NCI-H2196 (cell line): Measurements from ENCODE around the gene FYCO1.
A peak's percentile ranks its signal among the peaks of the same experiment; 100 is the strongest.
"Not testable (repeated sequence)": the region's sequence is repeated elsewhere in the genome, so short reads cannot be mapped to it uniquely, and the experiment has no call there.

Source experiments
- DNase-seq: peaks from one replicate; lab custom pipeline; 2025; ENCODE audit not compliant: unreplicated experiment; lab: John Stamatoyannopoulos, UW

The FYCO1 gene

DNA sequence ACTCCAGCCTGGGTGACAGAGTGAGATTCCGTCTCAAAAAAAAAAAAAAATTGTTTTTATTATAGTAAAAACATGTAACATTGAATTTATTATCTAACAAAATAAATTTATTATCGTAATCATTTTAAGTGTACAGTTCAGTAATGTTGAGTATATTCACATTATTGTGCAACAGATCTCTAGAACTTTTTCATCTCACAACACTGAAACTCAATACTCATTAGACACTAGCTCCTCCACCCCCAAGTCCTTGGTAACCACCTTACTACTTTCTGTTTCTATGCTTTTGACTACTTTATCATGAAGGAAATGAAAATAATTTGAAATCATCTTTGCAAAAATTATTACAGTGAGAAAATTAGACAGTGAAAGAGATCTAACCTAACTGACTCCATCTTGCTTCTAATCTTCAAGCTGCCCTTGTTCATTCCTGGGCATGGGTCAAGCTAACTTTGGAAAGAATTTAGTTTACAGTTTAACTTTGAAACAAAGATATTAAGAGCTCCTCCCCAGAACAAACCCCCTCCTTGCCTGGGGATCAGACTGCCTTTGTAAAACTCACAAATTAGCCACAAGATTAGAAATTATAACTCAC lies 15.0 kb upstream of the FYCO1 start:
- DNase-seq, result no peak

DNA sequence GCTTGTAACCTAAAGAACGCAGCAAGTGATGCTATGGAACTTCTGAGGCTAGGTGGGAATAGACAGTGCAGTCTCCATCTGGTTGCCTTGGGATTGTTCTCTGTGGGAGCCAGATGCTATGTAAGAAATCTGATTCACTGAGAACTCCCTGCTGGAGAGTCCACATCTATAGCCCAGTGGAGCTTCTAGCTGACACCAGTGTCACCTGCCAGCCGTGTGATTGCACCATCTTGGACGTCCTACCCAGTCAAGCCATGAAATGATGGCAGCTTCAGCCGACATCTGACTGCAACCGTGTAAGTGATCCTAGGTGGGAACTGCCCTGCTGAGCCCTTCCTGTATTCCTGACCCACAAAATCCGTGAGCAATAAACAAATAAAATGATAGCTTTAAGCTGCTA lies 12.4 kb upstream of the FYCO1 start:
- no peak for DNase-seq

DNA sequence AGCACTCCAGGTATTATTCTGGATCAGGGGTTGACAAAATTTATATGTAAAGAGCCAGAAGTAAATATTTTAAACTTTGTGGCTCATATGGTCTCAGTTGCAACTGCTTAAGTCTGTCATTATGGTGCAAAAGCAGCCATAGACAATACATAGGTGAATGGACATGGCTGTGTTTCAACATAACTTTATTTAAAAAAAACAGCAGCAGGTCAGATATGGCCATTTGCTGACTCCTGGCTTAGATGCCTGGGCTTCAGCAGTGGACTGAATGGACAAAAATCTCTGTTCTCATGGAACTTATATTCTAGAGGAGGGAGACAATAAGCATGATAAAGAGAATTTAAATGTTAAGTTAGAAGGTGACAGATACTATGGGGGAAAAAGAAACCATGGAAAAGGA lies 11.7 kb upstream of the FYCO1 start:
- no peak for DNase-seq

DNA sequence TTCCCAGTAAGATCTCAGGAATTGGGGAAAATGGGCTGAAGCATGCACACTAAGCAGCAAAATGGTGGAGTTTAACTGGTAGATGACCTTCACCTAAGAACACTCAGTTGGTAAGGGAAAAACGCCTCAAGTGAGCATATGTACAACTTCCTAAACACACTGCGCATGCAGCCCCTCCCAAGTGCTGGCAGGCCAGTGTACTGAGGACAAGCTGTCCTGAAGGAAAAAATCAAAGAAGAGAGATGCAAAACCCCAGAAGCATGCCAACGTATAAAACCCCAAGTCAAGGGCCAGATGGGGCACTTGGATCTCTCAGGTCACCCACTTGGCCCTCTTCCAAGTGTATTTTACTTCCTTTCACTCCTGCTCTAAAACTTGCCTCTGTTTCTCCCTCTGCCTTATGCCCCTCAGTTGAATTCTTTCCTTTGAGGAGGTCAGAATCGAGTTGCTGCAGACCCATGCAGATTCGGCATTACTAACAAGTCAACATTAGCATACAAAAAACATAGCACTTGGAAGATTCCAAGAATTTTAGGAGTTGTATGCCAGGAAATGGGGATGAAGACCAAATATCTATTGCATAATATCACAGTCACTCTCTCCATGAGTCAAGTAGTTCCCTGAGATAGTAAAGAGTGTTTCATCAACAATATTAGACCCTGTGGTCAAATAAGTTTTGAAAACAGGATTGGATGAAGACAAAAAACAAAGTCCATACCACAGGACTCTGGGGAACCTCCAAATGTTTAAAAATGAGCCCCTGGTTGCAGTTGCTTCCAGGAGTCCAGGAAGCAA lies 10.8 kb upstream of the FYCO1 start:
- DNase-seq, result no peak

DNA sequence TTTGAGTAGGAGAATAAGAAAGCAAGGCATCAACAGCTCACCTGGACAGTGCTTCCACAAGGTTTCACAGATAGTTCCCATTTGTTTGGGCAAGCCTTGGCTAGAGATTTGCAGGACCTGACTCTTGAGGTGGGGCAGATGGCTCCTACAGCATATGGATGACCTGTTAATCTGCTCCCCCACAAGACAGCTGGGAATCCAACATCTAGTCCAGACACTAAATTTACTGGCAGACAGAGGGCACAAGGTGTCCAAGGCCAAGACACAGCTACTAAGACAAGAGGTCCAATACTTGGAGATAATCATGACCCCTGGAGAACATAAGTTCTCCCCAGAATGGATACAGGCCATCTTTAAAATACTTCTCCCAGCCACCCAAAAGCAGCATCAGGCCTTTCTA lies 8.1 kb upstream of the FYCO1 start:
- DNase-seq, result not testable (repeated sequence)

DNA sequence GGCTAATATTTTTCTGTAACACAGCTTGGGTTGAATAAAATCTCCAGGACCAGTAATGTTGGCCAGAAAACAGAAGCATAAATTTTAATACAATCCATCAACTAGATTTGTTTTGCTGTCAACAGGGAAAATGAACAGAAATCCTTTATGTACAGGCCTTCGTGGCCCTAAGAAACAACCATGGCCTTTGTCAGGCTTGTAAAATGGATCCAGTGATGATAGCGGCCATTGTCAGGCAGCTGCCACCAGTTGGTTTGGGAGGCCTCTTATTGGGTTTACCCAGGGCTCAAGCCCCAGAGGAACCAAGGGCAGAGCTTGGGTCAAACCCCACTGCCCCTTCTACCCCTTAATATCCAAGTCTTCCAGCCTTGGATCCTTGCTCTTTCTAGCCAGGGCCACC lies 5.6 kb upstream of the FYCO1 start:
- no peak for DNase-seq

DNA sequence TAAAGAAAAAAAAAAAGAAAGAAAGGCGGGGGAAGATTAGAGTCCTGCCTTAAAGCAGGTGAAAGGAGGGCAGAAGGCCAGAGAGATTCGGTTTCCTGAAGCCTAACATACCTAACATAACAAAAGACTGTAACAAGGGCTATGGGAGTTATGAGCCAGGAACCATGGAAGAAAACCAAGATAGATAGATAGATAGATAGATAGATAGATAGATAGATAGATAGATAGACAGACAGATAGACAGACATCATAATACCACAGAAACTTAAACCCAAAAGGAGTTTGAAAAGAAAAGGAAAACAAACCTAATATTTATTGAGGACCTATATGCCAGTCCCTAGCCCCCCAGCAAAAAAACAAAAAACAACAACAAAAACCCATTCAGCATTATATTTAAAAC lies 2.3 kb upstream of the FYCO1 start:
- no peak for DNase-seq

DNA sequence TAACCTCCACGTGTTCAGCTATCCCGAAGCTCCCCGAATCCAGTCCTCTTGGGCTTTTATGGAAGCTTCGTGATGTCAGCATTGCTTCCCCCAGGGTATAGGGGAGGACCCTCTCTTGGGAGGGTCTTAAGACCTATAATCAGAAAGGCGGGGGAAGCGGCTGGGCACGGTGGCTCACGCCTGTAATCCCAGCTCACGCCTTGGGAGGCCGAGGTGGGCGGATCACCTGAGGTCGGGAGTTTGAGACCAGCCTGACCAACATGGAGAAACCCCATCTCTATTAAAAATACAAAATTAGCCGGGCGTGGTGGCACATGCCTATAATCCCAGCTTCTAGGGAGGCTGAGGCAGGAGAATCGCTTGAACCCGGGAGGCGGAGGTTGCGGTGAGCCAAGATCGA lies 1.9 kb upstream of the FYCO1 start:
- DNase-seq, result not testable (repeated sequence)

DNA sequence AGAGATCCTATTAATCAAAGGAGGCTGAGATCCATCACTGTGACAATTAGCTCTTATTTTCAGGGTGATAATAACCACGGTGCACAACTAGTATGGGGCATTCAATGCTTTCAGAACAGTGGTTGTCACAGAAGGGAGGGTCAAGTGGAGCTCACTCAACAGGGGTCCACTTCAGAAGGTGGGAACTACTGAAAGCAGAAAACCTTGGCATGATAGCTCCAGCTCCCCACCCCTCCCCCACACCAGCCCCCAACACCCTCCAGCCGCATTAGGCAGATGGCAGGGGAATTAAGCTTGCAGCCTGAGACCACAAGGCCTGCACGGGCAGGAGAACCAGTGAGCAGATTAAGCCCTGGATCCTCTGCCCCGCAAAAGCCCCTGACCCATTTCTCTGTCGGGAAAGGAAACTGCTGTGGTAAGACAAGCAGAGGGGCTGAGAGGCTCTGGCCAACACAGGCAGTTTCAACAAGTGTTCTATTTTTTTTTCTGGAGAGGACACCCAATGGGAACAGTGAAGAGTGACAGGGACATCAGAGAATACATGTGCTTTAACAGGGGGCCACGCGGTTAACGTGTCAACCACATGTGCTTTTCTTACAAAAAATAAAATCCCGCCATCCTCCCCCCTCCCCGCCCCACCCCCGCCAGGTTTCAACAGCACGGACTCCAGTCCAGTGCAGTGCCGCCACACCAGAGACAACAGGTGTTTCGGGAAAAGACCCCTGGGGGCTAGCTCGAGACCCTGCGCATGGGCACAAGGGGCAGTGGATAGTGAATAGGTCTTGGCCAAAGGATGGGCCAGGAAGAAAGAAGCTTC lies 997 bp downstream of the FYCO1 start:
- no peak for DNase-seq

DNA sequence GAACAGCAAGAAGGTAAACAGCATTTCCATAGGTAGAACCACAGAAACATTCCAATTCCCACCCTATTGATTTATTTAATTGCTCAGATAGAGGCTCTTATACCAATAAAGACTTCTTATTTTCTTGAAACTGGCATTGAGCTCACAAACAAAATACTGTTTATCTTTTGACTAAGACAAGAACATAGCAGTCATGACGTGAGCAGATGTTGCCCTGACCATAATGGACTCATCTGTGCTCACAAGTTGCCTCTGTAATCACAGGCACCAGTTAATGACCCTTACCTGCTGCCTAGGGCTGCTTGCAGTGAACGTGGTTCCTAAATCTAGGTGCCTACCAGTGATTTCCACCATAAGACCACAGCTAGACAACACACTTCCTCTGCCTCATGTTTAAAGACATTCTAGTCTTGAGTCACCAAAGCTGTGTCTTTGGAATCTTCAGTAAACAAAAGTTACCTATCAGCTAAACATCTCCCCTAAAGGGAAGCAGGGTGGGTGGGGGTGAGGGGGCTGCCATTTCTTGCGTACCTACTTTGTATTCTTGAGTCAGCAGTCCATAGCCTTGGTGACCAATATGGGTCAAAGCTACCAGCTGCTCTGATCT lies 2.1 kb downstream of the FYCO1 start:
- no peak for DNase-seq

DNA sequence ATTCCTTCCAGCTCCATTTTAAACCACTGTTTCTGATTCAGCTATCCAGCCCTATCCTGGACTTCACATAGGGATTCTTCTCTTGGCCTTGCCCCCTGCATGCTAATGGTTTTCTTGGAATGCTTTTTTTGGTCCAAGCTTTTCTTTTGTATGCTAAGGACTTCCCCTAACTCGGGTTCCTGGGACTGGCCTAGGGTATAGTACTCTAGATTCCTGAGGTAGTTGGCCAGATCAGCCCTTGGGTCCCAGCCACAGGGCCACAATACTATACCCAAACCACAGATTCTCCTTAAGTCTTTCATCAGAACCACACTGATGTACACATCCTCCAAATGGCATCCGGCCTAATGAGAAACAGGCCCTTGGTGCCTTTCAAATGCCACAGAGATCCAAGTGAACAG lies 2.8 kb downstream of the FYCO1 start:
- DNase-seq, result no peak

DNA sequence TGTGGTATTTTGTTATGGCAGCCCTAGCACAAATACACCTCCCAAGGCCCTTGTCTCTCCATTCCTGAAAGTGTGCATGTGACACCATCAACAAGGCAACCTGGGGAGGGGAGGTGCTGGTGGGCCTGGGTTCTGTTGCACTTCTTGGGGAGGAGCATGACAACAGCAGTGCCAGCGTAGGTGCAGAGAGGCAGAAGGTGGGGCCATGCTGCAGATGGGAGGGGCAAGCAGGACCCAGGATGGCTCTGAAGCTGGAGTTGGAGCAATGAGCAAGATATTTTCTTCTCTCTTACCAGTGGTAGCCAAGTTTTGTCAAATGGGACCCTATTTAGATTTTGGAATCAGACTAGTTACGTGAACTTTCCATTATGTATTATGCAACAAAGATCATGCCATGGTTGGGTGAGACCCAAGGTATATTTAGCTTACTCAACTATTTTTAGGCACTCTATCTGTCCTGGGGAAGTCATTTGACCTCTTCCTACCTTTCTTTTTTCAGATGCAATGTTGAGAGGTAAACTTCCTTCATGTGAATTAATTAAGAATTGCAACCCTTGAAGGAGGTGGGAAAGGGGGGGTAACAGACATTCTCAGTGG lies 3.4 kb downstream of the FYCO1 start:
- no peak for DNase-seq

DNA sequence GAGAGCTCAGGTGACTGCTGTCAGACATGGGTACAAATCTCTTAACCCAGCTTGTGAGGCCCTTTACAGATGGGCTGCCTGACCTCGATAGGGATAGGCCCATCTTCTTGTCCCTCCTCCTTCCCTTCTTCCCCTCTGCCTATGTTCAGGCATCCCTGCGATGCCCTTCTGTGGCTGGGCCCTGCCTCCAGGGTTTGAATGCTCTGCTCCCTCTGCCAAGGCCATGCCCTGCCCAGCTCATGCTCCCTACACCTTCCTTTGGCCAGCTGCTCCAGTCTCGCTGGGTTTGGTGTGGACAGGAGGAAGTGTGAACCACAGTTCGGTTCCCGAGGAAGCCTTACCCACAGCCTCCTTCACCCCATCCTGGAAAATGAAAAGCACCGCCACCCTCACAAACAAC lies 4.3 kb downstream of the FYCO1 start:
- no peak for DNase-seq

DNA sequence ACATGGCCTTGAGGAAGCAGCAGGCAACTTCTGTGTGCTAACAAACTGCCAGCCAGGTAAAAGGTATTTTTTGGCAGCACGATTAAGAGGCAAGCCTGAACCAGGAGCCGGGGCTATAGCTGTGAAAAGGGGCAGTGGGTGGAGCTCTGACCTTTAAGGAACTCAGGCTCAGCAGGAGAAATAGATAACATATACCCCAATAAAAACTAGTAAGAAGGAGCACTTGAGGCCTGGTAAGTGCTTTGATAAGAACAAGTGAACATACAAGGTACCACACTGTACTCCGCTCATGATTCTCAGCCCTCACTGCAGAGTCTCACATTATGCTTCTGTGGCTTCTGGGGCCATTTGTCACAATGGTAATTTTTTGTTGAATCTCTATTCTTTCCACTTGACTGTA lies 5.4 kb downstream of the FYCO1 start:
- DNase-seq, result no peak

DNA sequence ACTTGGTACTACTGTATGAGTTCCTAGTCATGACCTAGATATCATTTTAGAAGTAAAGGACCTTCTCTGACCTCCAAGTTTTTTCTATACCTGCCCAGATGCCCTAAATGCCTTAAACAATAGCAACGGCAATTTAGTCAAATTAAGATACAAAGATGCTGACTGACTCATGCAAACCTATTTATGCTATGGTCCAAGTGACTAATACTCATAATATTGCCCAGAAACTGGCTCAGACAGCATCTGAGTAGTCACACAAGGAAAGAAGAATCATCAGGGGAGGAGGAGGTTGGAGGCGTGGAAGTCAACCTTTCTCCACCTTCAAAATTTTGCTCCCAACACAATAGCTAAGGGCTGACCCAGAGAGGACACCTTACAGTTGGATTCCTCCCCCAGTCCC lies 6.8 kb downstream of the FYCO1 start:
- no peak for DNase-seq

DNA sequence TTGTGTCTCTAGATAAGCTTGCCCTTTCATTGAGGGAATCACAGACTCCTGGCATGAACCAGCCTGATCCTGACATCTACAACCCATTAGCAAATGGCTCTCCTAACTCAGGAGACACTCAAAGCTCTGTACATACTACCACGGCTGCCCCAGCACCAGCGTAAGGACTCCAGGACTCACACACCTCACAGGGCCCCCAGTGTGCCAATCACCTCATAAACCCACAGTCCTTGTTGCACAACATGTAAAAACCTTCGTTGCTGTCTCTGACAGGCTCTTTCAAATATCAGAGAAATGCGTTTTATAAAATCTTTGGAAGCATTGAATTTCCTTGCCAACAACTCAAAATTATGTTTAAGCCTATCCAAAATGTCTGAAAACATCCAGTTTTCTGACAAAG lies 7.3 kb downstream of the FYCO1 start:
- no peak for DNase-seq

DNA sequence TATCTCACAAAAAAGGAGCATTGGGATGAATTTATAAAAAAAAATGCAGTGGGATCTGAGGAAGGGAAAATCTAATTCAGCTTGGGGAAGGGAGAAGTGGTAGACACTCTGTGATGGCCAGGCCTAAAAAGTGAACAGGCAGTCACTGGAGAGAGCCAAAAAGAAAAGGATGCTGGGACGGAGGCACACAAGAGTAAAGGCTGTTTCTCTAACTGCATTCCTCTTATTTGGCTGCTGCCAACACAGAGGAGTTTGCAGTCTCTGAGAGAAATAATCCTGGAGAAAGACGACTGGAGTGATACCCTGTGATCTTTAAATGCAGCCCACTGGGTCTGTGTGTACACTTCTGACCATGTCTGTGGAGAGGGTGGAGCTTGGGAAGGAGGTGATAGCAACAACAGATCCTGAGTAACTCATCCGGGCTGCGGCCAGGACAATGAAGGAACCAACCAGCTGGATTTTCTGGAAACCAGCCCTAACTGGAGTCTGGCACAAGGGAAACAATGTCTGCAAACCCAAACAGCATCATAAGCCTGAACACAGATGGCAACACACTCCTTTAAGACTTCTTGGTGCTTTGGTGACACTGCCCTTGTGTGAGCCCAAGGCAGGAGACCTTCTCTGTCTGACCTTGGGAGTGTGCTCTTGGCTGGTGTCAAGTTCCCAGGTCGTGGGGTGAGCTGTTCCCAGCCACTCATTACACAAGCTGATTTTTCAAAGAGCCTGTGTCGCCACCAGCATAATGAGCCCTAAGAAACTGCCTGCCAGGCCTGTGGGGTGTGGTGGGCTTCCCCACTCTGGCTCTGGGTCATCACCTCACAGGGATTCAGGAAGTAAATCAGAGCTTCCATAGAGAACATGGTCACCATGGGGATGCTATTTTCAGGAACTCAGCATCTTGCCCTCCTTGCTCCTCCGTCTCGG lies 8.0 kb downstream of the FYCO1 start:
- DNase-seq, result no peak

DNA sequence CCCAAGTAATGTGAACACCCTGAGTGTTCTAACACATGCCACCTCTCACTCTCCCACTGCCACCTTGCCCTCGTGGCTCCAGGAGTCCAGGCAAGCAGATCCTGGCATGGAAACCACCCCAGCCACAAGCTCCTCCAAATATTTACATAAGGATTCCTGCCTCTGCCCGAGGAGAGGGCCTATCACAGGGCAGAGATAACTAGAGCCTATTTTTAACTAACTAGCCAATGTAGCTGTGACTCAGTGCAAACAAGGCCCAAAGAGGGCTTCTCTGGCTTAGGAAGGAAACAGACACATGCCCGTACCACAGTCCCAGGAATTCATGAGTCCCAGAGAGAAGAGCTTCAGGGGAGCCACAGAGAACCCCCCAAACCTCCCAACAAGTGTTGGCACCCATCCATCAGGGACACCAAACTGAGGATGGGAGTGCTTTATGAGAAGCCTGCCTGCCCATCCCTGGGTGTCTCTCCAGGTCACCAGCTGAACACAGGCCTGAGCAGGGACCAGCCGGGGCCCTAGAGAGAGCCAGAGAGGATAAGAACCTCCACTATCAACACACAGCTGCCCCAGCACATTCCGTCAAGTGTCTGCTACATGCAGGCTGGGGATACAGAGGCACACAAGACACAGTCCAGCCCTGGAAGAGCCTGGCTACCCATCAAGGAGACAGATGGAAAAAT lies 9.2 kb downstream of the FYCO1 start:
- DNase-seq, result peak; percentile 57

DNA sequence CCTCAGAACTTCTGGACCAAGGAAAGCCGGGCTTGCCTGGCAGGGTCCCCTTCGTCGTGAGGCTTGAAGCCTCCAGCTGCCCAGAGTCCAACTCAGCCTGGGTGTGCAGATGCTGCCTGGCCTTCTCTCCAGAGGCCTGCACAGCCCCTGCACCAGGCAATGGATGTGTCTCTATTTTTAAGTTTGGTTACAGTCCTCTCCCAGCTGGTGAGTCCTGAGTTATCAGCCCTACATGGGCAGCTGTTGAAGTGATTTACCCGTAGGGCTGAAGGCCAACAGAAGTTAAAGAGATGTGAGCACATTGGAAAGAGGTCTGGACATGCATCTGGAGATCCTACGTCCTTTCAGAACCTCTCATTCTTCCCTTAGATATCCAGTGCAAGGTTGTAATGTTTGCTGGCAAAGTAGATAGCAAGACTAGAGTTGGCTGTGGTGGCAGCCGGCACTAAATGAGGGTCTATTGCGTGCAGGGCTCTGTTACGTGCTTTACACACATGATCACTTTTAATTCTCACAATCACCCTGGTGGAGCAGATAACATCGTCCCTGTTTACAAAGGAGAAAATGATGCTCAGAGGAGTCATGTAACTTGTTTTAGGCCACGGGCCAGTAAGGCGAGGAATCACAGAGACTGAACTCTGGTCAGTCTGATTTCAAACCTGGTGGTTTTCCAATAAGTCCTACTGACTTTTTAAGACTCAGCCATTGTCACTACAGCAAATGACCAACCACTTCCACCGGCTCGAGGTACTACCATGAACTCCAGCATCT lies 9.9 kb downstream of the FYCO1 start:
- no peak for DNase-seq
